Glomerular visceral epithelial cell (primary cell): ENCODE data around the gene SLC6A11.

Experiments
- DNase-seq: peaks from one replicate; pipeline ENCODE4 v3.0.0-alpha.2; 2016; ENCODE audit errors: extremely low spot score

SLC6A11 gene

GRCh38 chr3:10841100-10841499 lies 25.1 kb downstream of the SLC6A11 start:
- no peak for DNase-seq

DNA sequence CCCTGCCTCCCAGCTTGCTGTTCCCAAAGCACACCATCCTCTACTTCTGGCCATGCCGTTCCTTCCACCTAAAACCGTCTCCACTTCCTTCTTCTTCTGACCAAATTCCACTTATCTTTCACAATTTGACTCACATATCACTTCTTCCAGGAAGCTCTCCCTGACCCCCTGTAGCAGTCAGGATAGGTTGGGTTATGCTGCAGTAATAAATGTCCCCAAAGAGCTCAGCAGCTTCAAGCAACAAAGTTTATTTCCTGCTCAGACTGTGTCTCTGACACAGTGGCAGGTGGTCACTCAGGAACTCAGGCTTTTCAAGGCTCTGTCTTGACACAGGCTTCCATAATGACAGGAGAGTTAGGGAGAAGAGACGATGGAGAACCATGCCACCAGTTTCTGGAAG lies 27.4 kb downstream of the SLC6A11 start:
- no peak for DNase-seq

DNA sequence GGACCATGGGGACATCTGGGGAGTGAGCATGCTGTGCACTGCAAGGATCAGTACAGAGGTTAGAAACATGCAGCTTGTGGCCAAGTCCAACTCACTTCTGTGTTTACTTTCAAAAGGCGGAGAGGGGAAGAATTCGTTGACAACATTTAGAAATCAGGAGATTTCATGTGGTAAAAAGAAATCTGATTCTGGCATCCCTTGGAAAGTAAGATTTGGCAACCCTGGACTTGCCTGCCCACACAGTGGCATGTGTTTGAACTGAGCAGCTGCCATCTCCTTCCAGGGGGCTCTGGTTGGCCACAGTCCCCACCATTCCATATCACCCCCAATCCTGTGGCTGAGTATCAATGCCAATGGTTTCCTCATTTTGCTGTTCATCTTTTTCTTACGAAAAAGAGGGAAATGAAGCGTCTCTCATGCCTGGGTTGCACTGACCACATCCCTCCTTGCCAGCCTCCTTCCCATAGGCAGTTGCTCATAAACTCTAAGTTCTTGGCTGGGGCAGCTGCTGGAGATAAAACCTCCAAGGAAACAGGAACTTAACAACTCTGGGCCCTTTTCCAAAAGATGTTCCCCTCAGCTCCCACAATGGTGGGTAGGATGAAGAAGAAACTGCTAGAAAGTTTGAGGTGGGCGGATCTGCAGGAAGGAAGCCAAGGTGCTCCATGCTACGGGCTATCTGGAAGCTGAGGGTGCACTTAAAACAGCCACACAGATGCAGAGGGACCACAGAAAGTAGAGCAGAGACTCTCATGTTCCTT lies 29.2 kb downstream of the SLC6A11 start:
- DNase-seq: no peak

DNA sequence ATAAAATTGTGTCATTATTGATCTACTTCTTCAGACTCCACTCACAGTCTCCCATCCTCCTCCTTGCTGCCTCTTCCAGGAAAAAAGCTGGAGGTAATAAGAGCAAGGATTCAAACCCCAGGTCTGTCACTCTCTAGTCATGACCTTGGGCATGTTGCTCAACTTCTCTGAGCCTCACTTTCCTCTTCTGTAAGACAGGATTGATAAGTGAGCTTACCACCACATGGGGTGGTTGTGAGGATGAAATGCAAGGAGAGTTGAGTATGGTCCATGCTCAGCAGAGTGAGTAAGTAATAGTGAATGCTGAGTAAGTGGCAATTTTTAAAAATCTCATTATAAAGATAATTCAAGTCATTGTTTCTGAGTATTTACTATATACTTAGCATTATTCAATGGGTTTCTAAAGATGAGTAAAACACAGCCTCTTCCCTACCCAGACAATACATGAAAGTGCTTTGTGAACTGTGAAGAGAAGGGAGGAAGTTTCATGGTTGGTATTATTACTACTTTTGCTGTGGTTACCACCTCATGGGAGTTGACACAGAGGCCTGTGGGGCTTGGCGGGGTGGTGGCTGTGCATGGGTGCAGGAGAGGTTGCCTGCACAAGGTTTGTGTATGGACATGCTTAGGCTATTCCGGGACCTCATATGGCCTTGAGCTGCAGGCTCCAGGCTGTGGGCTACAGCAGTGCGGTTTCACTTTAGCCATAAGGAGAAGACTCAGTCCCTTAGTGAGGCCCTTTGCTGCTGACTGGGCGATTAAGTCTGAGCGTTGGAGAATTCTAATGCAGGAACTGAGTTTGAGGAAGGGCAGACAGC lies 30.0 kb downstream of the SLC6A11 start:
- DNase-seq: no peak

- DNase-seq: no peak
Measured at GRCh38 chr3:10846657-10846975, 30.6 kb downstream of the SLC6A11 start.

GRCh38 chr3:10848261-10848660 lies 32.2 kb downstream of the SLC6A11 start:
- DNase-seq: no peak

- no peak for DNase-seq
Measured at GRCh38 chr3:10852066-10852808, 36.2 kb downstream of the SLC6A11 start.

DNA sequence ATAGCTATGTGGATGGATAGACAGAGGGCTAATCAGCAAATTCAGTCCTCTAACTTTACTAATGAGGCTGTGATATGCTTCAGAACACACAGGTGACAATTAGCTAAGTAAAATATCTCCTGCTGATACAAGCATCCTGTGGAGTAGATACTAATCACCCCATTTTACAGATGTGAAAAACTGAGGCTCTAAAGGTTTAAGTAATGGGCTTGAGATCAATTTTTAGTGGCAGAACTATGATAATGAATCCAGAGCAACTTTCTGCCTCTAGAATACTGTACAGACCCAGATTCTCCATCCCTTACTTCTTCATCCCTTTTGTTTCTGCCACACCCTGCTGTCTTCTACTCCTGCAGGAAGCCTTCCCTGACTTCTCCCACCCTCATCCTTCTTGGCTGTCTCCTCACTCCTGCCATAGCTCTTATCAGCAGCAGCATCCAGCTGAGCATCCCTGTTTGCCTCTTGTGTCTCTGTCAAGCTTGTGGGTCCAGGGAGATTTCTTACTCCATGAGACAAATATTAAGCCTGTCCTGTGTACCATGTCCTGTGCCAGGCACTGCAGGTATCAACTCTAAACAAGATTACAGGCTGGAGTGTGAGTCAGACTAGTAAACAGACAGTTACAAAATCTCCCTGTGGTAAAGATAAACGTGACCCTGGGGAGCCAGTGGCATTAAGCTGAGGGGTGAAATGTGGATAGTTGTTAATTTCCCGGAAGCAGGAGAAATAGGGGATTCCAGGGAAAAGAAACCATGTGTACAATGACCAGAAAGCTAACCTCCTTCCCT lies 39.2 kb downstream of the SLC6A11 start:
- no peak for DNase-seq

DNA sequence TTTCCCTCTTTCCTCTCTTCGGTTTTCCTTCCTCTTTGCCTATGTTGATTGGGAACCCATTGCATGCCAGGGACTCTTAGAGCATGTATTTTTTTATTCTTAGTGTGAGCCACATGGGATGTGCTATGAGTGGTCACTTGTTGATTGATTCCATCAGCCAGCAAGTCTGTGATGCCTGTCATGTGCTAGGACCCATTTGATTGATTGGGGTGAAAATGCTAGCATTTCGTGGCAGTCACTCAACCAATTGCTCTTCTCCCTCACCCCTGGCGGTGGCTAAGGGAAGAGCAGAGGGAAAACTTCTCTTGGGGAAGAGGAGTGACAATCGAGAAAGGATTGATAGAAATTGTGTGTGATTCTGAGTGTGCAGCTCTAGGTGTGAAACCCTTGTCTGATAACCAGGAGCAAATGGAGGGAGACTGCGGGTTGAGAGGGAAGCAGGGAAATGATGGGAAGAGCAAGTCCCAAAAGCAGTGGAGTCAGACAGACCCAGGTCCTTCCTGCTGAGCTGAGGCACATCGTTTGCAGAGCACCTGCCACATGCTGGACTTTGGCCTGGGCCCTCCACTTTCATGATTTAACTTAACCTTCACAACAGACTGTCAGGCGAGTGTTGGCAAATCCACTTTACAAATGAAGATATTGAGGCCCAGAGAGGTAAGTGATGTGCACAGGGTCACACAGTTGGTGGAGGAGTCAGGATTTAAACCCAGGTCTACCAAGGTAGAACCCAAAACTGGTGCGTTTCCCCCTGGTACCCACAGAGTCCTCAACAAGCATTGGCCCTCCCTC lies 40.0 kb downstream of the SLC6A11 start:
- no peak for DNase-seq

GRCh38 chr3:10857235-10857634 lies 41.2 kb downstream of the SLC6A11 start:
- no peak for DNase-seq

DNA sequence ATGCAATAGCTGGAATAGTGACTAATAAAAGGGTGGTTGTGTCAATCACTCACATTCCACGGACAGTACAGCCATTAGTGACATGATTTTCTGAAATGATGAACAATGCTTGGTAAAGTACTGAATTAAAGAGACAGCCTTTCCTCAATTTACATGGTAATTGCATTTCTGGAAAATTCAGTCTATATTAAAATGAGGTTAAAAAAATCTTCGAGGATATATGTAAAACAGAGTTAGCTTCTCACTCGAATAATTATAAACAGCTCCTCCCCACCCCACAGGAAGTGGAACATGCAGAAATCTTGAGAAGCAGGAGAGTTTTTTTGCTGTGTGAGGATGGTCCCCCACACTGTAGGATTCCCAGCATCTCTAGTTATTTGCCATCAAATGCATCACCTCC lies 42.1 kb downstream of the SLC6A11 start:
- no peak for DNase-seq

GRCh38 chr3:10867384-10867783 lies 51.4 kb downstream of the SLC6A11 start:
- DNase-seq: no peak

DNA sequence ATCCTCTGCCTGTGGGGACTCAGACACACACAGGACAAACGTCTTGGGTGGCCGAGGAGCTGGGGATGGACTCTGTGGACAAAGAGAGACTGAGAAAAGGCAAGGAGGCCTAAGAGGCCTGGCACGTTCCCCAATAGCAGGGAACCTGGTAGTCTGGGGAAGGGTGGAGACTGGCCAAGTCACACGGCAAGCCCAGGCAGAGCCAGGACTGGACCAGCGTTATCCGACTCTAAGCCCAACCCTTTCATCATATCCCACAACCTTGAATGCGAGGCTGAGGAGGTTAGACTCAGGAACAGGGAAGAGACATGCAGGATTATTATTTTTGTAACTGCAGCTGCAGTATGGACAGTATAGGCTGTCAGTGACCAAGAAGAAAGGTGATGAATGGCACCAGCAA lies 53.4 kb downstream of the SLC6A11 start:
- DNase-seq: no peak

GRCh38 chr3:10870296-10870695 lies 54.3 kb downstream of the SLC6A11 start:
- no peak for DNase-seq

DNA sequence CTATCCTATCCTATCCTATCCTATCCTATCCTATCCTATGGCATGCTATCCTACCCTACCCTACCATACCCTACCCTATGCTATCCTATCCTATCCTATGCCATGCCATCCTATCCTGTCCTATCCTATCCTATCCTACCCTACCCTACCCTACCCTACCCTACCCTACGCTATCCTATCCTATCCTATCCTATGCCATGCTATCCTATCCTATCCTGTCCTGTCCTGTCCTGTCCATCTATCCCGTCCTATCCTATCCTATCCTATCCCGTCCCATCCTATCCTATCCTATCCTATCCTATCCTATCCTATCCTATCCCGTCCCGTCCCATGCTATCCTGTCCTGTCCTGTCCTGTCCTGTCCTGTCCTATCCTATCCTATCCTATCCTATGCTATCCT lies 57.4 kb downstream of the SLC6A11 start:
- no peak for DNase-seq

DNA sequence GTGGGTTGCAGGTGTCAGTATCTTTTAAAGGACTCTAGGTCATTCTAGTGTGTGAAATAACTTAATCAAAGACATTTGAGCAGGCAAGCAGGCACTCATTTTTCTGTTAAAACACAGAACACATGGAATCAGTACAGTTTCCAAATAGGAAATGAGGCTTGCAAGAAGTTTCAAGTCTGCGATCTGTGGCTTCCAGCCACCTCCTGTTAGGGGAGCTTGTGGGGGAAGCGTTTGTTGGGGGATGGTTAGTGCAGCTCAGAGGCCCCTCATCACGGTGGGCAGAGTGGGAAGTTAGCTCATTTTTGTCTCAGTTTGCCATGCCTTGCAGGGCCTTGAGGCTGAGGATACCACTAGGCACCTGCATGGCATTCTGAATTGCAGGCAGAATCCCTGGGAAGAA lies 59.9 kb downstream of the SLC6A11 start:
- no peak for DNase-seq

DNA sequence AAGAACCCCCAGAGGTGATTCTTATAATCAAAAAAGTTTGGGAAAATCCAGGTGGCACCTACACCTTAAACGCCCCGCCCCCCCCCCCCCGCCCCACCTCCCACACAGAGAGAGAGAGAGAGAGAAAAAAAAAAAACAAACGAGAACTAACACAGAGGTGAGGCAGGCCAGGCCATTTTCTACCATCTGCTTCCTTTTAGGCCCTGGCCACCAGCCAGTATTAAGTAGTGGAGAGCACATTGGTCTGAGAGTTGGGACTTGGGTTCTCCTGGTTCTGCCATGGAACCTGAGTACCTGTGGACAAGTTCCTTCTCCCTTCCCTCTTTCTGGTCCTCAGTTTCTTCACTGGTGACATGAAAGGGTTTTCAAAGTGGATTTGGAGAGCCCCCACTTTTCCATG lies 60.6 kb downstream of the SLC6A11 start:
- DNase-seq: no peak

DNA sequence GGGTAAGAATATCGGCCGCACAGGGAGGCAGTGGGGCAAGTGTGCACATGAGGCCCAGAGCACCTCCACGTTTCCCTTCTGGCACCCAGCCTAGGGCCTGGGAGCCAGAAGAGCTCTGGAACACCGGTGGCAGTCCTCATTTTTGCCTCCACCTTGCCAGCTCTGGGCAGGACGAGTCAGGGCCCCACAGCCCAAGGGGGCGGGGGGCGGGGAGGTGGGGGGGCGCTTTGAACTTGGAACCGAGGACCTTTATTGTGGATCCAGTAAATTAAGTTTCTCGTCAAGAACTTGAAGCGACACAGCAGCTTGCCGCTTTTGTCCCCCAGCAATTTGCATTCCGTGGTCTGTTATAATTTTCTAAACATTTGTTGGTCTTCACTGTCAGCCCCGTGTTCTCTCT lies 66.8 kb downstream of the SLC6A11 start:
- DNase-seq: no peak

- peak; percentile 2 for DNase-seq
Measured at GRCh38 chr3:10883478-10884234, 67.6 kb downstream of the SLC6A11 start.

DNA sequence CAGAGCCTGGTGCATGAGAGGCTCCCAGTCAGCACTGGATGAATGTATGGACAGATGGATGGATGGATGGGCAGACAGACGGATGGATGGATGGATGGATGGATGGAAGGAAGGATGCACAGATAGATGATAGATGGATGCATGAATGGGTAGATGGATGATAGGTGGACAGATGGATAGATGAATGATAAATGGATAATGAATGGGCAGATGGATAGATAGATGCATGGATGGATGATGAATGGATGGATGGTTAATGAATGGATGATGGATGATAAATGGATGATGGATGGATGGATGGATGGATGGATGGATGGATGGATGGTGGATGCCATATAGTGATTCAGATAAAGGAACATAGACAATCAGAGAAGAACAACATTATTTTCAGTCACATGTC lies 71.0 kb downstream of the SLC6A11 start:
- no peak for DNase-seq
